Measurements from ENCODE around the gene CACNA1G. TPM values are rescaled to one million over a fixed set of nuclear protein-coding genes. Genes with fewer than 3 reads are reported as not detected.

CACNA1G gene
- total and polyA plus RNA-seq, 9 of the 15 experiments (the other 6 are each of a cell fraction or from before 2014, with no cell fraction given), result 0.01 TPM; not detected in 8

- TF ChIP-seq, protein P1, sequence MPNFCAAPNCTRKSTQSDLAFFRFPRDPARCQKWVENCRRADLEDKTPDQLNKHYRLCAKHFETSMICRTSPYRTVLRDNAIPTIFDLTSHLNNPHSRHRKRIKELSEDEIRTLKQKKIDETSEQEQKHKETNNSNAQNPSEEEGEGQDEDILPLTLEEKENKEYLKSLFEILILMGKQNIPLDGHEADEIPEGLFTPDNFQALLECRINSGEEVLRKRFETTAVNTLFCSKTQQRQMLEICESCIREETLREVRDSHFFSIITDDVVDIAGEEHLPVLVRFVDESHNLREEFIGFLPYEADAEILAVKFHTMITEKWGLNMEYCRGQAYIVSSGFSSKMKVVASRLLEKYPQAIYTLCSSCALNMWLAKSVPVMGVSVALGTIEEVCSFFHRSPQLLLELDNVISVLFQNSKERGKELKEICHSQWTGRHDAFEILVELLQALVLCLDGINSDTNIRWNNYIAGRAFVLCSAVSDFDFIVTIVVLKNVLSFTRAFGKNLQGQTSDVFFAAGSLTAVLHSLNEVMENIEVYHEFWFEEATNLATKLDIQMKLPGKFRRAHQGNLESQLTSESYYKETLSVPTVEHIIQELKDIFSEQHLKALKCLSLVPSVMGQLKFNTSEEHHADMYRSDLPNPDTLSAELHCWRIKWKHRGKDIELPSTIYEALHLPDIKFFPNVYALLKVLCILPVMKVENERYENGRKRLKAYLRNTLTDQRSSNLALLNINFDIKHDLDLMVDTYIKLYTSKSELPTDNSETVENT (CRISPR knock-in tag; IDR thresholded peaks at IDR 0.05), result no peak
- TF ChIP-seq SMARCA4 (IDR thresholded peaks at IDR 0.05) (peak; percentile 63; the same call in 1 of the 2 replicates), PTTG1 (tag; IDR thresholded peaks at IDR 0.05; ENCODE audit: low read depth) (no peak), FOXK2 (conservative IDR thresholded peaks at IDR 0.05 in 1 of 2, IDR thresholded peaks at IDR 0.05 in 1 of 2; ENCODE audit: low read depth in 2 of 2) (no peak), GABPA (tag; conservative IDR thresholded peaks at IDR 0.05; ENCODE audit: low read depth) (no peak), FOXP4 (CRISPR knock-in tag; IDR thresholded peaks at IDR 0.05; ENCODE audit: borderline replicate concordance) (no peak), ZNF282 (CRISPR knock-in tag; IDR thresholded peaks at IDR 0.05) (no peak), FOXA3 (CRISPR knock-in tag; conservative IDR thresholded peaks at IDR 0.05 in 1 of 2, IDR thresholded peaks at IDR 0.05 in 1 of 2) (no peak), TRIM25 (IDR thresholded peaks at IDR 0.05; ENCODE audit: borderline replicate concordance) (no peak), POU5F1 (IDR thresholded peaks at IDR 0.05; ENCODE audit: borderline replicate concordance, low read depth, low read length, partially characterized antibody) (no peak), GTF2A2 (tag; IDR thresholded peaks at IDR 0.05) (no peak), ZNF518B (CRISPR knock-in tag; IDR thresholded peaks at IDR 0.05) (no peak), CBFA2T3 (IDR thresholded peaks at IDR 0.05) (peak; percentile 75), RBM14 (IDR thresholded peaks at IDR 0.05; ENCODE audit: borderline replicate concordance, insufficient read depth, low read depth, low read length) (no peak)
- TF ChIP-seq, protein P2, sequence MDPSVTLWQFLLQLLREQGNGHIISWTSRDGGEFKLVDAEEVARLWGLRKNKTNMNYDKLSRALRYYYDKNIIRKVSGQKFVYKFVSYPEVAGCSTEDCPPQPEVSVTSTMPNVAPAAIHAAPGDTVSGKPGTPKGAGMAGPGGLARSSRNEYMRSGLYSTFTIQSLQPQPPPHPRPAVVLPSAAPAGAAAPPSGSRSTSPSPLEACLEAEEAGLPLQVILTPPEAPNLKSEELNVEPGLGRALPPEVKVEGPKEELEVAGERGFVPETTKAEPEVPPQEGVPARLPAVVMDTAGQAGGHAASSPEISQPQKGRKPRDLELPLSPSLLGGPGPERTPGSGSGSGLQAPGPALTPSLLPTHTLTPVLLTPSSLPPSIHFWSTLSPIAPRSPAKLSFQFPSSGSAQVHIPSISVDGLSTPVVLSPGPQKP (CRISPR knock-in tag; IDR thresholded peaks at IDR 0.05), result no peak
Measured at GRCh38 chr17:50640686-50641351, 80.3 kb downstream of the CACNA1G start (continued).
